Activated naive CD4-positive, alpha-beta T cell treated with anti-CD3 and anti-CD28 coated beads, Interleukin-2, amount 10 ng/mL, durations not matched to agents 7 days and 5 days (primary cell): ENCODE data around the gene HSF4.

ENCODE experiments used
- CTCF ChIA-PET: fragments of 350-600 bp; sonication (Branson Sonifier 250); formaldehyde crosslinking; loops from one replicate; lab custom pipeline; 2021; ENCODE audit warnings: antibody characterized with exemption; lab: Charles Lee
- DNase-seq: peaks from one replicate; pipeline ENCODE4 v3.0.0-alpha.2; 2020
- H3K27ac Mint-ChIP-seq: one replicate; pipeline ENCODE4 v1.8.0; 2021; ENCODE audit warnings: mild to moderate bottlenecking, moderate library complexity, mixed read lengths
- H3K27me3 Mint-ChIP-seq: one replicate; pipeline ENCODE4 v1.8.0; 2021; ENCODE audit warnings: mild to moderate bottlenecking, mixed read lengths
- H3K36me3 Mint-ChIP-seq: one replicate; pipeline ENCODE4 v1.8.0; 2021; ENCODE audit warnings: mixed read lengths
- H3K4me1 Mint-ChIP-seq: one replicate; pipeline ENCODE4 v1.8.0; 2021; ENCODE audit warnings: mixed read lengths
- H3K4me3 Mint-ChIP-seq: one replicate; pipeline ENCODE4 v1.8.0; 2021; ENCODE audit warnings: mild to moderate bottlenecking, moderate library complexity, mixed read lengths
- H3K9me3 Mint-ChIP-seq: one replicate; pipeline ENCODE4 v1.8.0; 2021; ENCODE audit warnings: mixed read lengths

Gene HSF4

DNA sequence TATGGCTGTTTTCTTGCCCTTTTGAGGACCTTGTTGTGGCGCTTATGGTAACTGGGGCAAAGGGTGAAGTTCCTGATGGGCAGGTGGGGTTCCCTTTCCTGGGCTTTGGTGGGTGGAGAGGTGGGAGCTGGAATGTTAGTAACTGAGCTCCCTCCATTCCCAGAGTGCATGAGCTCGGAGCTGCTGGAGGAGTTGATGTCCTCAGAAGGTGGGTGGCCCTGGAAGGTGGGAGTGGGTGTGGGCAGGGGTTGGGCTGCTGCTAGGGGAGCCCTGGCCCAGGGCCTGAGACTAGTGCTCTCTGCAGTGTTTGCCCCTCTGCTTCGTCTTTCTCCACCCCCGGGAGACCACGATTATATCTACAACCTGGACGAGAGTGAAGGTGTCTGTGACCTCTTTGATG lies 33.2 kb downstream of the HSF4 start:
- no peak overlapping the region for H3K27ac Mint-ChIP-seq
- H3K36me3 Mint-ChIP-seq = peaks cover 55% of the 10 kb centered on the region
- H3K4me1 Mint-ChIP-seq = peaks cover 36% of the 10 kb centered on the region
- H3K4me3 Mint-ChIP-seq = no peak overlapping the region
- CTCF ChIA-PET = interaction anchor here (0.8 to 1.9 kb wide), 9 partner anchors 8 to 230 kb away, joined by 3 to 7 read pairs (median 5); partner anchors contain the start of genes EXOC3L1, TMEM208 and TPPP3
- H3K27me3 Mint-ChIP-seq = no peaks in the 10 kb centered on the region
- no peak for DNase-seq
- H3K9me3 Mint-ChIP-seq = no peaks in the 10 kb centered on the region

DNA sequence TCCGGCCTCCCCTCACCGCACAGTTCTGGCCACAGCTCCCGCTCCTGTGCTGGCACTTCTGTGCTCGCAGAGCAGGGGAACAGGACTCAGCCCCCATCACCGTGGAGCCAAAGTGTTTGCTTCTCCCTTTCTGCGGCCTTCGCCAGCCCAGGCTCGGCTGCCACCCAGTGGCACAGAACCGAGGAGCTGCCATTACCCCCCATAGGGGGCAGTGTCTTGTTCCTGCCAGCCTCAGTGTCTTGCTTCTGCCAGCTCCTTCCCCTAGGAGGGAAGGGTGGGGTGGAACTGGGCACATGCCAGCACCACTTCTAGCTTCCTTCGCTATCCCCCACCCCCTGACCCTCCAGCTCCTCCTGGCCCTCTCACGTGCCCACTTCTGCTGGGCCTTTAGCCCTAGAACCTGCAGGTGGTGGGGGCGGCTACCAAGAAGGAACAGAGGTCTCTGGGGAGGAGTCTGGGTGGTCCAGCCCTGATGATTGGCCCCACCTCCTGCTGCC lies 33.7 kb downstream of the HSF4 start:
- Mint-ChIP-seq H3K4me3 (no peak overlapping the region), H3K9me3 (no peaks in the 10 kb centered on the region), H3K4me1 (peaks cover 31% of the 10 kb centered on the region), H3K27ac (peak overlapping the region; percentile 37), H3K36me3 (peaks cover 55% of the 10 kb centered on the region), H3K27me3 (no peaks in the 10 kb centered on the region)
- CTCF ChIA-PET = interaction anchor here (0.8 to 1.9 kb wide), 8 partner anchors 8 to 230 kb away, joined by 3 to 7 read pairs (median 5); partner anchors contain the start of genes EXOC3L1, TMEM208 and TPPP3
- DNase-seq = peak; percentile 52

DNA sequence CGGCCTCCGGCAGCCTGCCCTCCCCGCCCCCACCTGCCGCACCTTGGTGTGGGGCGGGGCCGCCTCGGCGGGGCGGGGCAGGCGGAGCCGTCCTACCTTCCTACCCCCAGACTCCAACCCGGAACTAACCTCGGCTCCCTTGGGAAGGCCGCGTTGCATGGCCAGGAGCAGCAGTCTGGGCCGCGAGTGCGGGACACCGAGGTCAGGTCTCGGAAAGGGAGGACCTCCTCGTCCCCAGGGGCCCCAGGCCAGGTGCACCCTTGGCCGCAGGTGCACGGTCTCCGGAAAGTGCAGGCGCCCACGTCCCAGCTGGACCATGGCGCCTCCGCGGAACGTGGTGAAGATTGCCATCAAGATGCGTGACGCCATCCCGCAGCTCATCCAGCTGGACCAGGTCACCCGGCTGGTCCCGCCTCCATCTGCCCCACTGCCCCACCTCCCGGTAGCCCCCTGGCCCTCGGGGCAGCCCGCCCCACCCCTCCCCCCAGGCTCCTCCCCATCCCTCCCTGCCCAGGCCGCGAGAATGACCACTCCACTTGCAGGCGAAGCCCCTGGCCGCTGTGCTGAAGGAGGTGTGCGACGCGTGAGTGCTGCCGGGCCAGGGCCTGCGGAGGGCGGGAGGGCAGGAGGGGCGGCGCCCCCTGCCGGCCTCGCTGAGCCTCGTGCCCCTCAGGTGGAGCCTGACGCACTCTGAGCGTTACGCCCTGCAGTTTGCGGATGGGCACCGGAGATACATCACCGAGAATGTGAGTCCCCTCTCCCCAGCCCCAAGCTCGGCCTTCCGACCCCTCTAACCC lies 34.7 kb downstream of the HSF4 start, which contains the start of gene ELMO3:
ELMO3 (plus strand) TSS at position 121 of the 797 bp plus-strand sequence; CDS start at position 317, 196 bp downstream.
- no peaks in the 10 kb centered on the region for H3K27me3 Mint-ChIP-seq
- H3K27ac Mint-ChIP-seq = peak within 1 kb of the TSS; percentile 37
- peaks cover 53% of the 10 kb centered on the region for H3K36me3 Mint-ChIP-seq
- no peak for DNase-seq
- H3K4me3 Mint-ChIP-seq = no peak within 1 kb of the TSS
- no peaks in the 10 kb centered on the region for H3K9me3 Mint-ChIP-seq
- CTCF ChIA-PET = interaction anchor here (1.0 to 1.9 kb wide), 3 partner anchors 9 to 13 kb away, joined by 5 to 7 read pairs (median 5); partner anchors contain the start of gene EXOC3L1
- peaks cover 23% of the 10 kb centered on the region for H3K4me1 Mint-ChIP-seq

DNA sequence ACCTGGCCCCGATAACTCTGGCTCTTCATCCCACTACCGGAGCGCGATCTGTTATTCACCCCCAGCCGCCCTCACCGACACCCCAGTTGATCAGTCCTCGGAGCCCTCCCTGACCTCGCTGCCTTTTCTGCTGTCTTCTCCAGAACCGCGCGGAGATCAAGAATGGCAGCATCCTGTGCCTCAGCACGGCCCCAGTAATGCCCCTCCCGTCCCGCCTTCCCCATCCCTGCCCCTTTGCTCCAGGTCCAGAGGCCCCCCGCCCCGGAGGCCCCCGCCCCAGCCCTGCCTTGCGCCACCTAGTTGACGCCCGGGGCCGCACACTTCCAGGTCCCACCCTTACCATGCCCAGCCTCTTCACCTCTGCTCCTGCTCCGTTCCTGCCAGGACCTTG lies 35.3 kb downstream of the HSF4 start:
- H3K27ac Mint-ChIP-seq = no peak overlapping the region

DNA sequence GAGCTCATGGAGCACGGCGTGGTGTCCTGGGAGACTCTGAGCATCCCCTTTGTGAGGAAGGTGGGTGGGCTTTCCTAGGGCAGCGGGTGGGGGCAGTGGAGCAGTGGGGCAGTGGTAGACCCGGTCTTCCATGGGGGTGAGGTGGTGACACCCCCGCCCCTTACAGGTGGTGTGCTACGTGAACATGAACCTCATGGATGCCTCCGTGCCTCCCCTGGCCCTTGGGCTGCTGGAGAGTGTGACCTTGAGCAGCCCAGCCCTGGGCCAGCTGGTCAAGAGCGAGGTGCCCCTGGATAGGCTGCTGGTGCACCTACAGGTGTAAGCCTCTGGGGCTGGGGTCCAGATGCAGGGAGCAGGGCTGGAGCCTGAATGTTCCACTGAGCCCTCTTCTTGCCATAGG lies 35.9 kb downstream of the HSF4 start:
- Mint-ChIP-seq H3K4me3 (no peak overlapping the region), H3K27me3 (no peaks in the 10 kb centered on the region), H3K4me1 (peaks cover 16% of the 10 kb centered on the region), H3K9me3 (no peaks in the 10 kb centered on the region), H3K36me3 (peaks cover 42% of the 10 kb centered on the region), H3K27ac (no peak overlapping the region)
- no peak for DNase-seq
- CTCF ChIA-PET = interaction anchor here (0.9 kb wide), 1 partner anchor 187 kb away, joined by 3 read pairs; no protein-coding TSS in a partner anchor

More for the DNA sequence above, 35.3 kb downstream of the HSF4 start:
- no peaks in the 10 kb centered on the region for H3K9me3 Mint-ChIP-seq
- peaks cover 48% of the 10 kb centered on the region for H3K36me3 Mint-ChIP-seq
- H3K27me3 Mint-ChIP-seq = no peaks in the 10 kb centered on the region
- DNase-seq = no peak
- no peak overlapping the region for H3K4me3 Mint-ChIP-seq
- CTCF ChIA-PET = interaction anchor here (0.9 kb wide), 1 partner anchor 187 kb away, joined by 3 read pairs; no protein-coding TSS in a partner anchor
- peaks cover 19% of the 10 kb centered on the region for H3K4me1 Mint-ChIP-seq

DNA sequence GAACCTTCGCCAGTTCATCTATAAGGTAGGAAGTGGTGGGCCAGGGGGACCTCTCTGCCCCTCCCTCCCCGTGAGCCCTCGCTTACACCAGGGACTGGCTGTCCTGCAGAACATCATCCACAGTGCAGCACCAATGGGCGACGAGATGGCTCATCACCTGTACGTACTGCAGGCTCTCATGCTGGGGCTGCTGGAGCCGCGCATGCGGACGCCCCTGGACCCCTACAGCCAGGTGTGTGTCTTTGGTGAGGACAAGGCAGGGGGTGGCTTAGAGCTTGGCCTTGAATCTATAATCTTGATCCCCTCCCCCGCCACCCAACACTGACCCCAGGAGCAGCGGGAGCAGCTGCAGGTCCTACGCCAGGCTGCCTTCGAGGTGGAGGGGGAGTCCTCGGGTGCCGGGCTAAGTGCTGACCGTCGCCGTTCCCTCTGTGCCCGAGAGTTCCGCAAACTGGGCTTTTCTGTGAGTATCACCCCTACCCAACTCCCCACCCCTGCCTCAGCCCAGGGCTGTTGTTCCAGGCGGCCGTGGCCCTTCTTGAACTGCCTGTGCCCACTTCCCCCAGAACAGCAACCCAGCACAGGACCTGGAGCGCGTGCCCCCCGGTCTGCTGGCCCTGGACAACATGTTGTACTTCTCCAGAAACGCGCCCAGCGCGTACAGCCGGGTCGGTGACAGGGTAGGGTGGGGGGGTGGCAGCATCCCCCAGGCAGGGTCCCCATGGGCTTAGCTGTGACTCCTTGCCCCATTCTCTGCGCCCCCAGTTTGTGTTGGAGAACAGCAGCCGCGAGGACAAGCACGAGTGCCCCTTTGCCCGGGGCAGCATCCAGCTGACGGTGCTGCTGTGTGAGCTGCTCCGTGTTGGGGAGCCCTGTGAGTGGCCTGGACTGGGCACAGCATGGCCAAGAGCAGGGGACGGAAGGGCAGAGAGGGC lies 37.1 kb downstream of the HSF4 start:
- H3K27ac Mint-ChIP-seq = no peak overlapping the region
- H3K4me1 Mint-ChIP-seq = peaks cover 4% of the 10 kb centered on the region
- no peak for DNase-seq
- H3K36me3 Mint-ChIP-seq = peaks cover 35% of the 10 kb centered on the region
- CTCF ChIA-PET = no interaction called here
- no peak overlapping the region for H3K4me3 Mint-ChIP-seq
- H3K9me3 Mint-ChIP-seq = no peaks in the 10 kb centered on the region
- no peaks in the 10 kb centered on the region for H3K27me3 Mint-ChIP-seq

DNA sequence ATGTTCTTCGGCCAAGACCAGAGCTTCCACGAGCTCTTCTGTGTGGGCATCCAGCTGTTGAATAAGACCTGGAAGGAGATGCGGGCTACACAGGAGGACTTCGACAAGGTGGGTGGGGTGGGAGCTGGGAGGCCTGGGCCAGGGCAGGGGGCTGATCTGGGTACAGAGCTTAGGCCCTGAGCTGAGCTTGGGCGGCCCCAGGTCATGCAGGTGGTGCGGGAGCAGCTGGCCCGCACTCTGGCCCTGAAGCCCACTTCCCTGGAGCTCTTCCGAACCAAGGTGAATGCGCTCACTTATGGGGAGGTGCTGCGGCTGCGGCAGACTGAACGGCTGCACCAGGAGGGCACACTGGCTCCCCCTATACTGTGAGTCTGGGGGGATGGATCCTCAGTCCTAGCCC lies 37.9 kb downstream of the HSF4 start:
- peaks cover 2% of the 10 kb centered on the region for H3K4me1 Mint-ChIP-seq
- DNase-seq = no peak
- H3K36me3 Mint-ChIP-seq = peaks cover 33% of the 10 kb centered on the region
- H3K27ac Mint-ChIP-seq = no peak overlapping the region
- no peaks in the 10 kb centered on the region for H3K9me3 Mint-ChIP-seq
- H3K4me3 Mint-ChIP-seq = no peak overlapping the region
- H3K27me3 Mint-ChIP-seq = no peaks in the 10 kb centered on the region
- CTCF ChIA-PET = interaction anchor here (1.0 kb wide), 1 partner anchor 9 kb away, joined by 3 read pairs; no protein-coding TSS in a partner anchor

DNA sequence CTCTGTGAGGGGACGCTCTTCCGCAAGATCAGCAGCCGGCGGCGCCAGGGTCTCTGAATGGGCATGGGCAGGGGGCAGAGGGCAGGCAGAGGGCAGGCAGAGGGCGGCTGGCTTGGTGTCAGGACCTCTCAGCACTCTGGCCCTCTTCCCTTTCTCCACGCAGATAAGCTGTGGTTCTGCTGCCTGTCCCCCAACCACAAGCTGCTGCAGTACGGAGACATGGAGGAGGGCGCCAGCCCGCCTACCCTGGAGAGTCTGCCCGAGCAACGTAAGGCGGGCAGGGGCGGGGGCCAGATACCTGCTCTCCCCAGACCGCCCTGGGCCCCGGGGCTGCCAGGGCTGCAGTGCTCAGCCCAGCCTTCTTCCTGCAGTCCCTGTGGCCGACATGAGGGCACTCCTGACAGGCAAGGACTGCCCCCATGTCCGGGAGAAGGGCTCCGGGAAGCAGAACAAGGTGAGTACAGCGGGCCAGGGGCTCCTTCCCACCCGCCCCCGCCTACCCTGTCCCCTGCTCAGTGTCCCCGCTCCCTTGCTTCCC lies 38.5 kb downstream of the HSF4 start:
- H3K27ac Mint-ChIP-seq = no peak overlapping the region
- H3K36me3 Mint-ChIP-seq = peaks cover 28% of the 10 kb centered on the region
- no peaks in the 10 kb centered on the region for H3K27me3 Mint-ChIP-seq
- H3K4me1 Mint-ChIP-seq = peaks cover 2% of the 10 kb centered on the region
- CTCF ChIA-PET = interaction anchor here (1.0 kb wide), 1 partner anchor 9 kb away, joined by 3 read pairs; no protein-coding TSS in a partner anchor
- H3K4me3 Mint-ChIP-seq = no peak overlapping the region
- no peaks in the 10 kb centered on the region for H3K9me3 Mint-ChIP-seq
- DNase-seq = no peak

DNA sequence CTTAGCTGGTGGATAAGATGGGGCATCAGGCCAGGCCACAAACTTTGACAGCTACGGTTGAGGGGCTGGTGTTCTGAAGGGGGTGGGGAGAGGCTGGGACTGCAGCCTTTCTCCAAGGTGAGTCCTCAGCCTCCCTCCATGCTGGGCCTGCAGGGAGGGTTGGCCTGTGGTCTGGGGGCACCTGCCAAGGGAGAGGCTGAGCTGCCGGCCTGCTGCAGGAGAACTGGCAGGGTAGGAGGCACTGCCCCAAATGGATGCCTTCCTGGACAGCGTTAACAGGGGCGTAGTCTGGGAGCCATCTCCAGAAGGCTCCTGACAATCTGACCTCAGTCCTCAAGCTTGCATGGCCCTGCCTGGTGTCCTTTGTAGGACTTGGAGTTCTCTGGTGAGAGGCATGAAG lies 39.5 kb downstream of the HSF4 start:
- Mint-ChIP-seq H3K4me3 (no peak overlapping the region), H3K9me3 (no peaks in the 10 kb centered on the region), H3K36me3 (peaks cover 23% of the 10 kb centered on the region), H3K27me3 (no peaks in the 10 kb centered on the region), H3K27ac (no peak overlapping the region), H3K4me1 (no peaks in the 10 kb centered on the region)
- DNase-seq = no peak
- CTCF ChIA-PET = interaction anchor here (0.8 kb wide), 1 partner anchor 23 kb away, joined by 3 read pairs; the partner anchor contains the start of gene TMEM208

DNA sequence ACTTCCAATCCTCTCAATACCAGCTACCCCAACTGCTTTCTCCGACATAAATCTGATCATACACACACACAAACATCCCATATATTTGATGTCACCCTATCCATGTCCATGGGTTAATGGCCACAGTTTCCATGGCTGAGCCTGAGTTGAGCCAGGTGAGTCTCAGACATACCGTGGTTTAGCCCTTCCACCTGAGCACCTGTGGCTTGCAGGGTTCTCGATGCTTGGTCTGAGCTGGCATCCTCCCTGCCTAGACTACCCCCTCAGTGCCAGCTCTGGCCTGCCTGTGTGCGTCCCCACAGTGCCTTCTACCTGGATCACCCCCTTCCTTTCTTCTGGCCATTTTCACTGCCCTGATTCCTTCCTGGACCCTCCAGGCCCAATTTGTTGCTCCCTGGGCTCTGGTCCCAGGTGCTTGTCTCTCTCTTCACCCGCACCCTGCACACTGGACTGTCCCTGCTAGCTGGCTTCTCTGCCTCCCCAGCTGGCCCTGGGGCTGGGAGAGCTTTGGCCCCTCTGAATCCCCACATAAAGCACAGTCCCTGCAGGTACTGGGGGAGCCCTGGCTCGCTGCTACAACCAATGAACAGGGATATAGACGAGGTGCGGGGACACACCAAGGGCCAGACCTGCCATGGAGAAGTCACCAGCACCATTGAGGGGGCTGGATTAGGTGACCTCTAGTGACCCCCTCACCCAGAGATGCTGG lies 41.7 kb downstream of the HSF4 start:
- DNase-seq = no peak
- CTCF ChIA-PET = no interaction called here
- Mint-ChIP-seq H3K4me3 (no peak overlapping the region), H3K4me1 (no peaks in the 10 kb centered on the region), H3K9me3 (no peaks in the 10 kb centered on the region), H3K36me3 (peaks cover 14% of the 10 kb centered on the region), H3K27ac (no peak overlapping the region), H3K27me3 (no peaks in the 10 kb centered on the region)

DNA sequence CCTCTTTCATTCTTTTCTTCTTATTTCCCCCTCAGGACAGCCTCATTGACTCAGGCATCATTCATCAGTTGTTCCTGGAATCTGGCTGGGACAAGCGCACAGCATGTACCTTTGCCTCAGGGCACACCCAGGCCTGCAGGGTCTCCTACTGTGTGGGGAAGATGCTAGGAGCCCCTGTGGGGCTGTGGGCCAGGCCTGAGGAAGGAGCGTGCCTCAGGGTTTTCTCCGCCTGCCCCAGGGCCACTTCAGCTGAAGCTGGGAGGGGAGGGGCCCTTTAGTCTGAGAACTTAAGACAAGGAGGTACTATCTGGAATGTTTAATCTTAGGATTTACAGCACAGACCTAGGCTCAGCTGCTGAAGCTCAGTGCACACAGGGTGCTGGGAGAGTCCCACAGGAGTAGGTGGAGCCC lies 42.3 kb downstream of the HSF4 start:
- peaks cover 13% of the 10 kb centered on the region for H3K36me3 Mint-ChIP-seq

DNA sequence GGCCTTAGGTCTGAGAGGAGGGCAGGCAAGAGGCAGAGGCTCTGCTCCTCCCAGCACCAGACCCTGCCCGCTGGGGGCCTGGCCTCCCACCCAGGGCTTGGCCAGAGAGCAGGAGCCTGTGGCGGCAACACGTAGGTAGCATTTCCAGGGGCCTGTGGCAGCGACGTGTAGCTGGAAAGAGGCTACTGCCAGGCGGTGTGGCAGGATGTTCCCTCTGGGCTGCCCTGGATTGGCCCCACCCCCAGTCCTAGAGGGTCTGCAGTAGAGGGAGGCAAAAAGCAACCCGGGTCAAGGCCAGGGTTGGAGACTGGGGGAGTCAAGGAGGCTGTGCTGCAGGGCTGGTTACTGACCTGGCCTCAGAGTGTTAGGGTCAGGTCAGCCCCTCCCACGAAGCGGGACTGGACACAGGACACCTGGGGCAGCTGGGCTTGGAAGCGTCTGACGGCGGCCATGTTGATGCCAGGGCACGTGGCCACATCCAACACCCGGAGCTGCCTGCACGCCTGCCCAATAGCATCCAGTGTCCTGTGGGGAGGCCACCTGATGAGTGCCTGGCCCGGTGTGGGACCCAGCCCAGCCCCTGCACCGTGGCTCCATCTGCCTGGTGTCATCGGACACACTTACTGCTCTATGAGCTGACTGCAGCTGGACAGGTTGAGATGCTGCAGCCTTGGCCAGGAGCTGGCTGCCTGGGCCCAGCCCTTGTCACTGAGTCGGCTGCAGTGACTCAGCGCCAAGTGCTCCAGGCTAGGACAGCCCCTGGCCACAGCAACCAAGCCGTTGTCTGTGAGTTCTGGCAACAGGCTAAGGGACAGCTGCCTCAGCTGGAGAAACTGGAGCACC lies 42.9 kb downstream of the HSF4 start:
- CTCF ChIA-PET = interaction anchor here (1.1 to 1.7 kb wide), 2 partner anchors 9 to 19 kb away, joined by 5 read pairs; partner anchors contain the start of gene TMEM208
- Mint-ChIP-seq H3K36me3 (peaks cover 12% of the 10 kb centered on the region), H3K27me3 (peaks cover 3% of the 10 kb centered on the region), H3K27ac (no peak overlapping the region), H3K4me1 (no peaks in the 10 kb centered on the region), H3K9me3 (no peaks in the 10 kb centered on the region), H3K4me3 (no peak overlapping the region)
- no peak for DNase-seq

More for the DNA sequence above, 42.3 kb downstream of the HSF4 start:
- no peak for DNase-seq
- H3K27me3 Mint-ChIP-seq = peaks cover 3% of the 10 kb centered on the region
- no peak overlapping the region for H3K4me3 Mint-ChIP-seq
- H3K9me3 Mint-ChIP-seq = no peaks in the 10 kb centered on the region
- no peak overlapping the region for H3K27ac Mint-ChIP-seq
- CTCF ChIA-PET = no interaction called here
- H3K4me1 Mint-ChIP-seq = no peaks in the 10 kb centered on the region
